HEK293 (cell line): ENCODE data around the gene TPGS2.

Source experiments
- CTCF ChIA-PET: fragments of 350-600 bp; formaldehyde crosslinking; extraction: SDS; loops from one replicate; lab custom pipeline; 2021; ENCODE audit warnings: antibody characterized with exemption; lab: Yijun Ruan, JAX
- POLR2A ChIA-PET: fragments of 300-600 bp; formaldehyde crosslinking; extraction: SDS; loops from one replicate; lab custom pipeline; 2020; ENCODE audit warnings: antibody characterized with exemption, inconsistent platforms; lab: Yijun Ruan, JAX
- H3K27ac ChIP-seq: fragments of 200-500 bp; sonication (Bioruptor generic); 2 replicates; pipeline ENCODE4 v1.5.1; 2014; ENCODE audit warnings: low read depth, low read length, control low read depth, inconsistent platforms; ENCODE audit errors: extremely low read depth
- H3K36me3 ChIP-seq, 2 experiments: fragments of 200-500 bp in 1 of 2; sonication (Bioruptor generic) in 1 of 2; 1 replicate in 1 of 2; 2 replicates in 1 of 2; pipeline ENCODE4 v1.5.1; 2014 to 2017; ENCODE audit warnings: inconsistent platforms in 2 of 2, low read length in 2 of 2; ENCODE audit not compliant: control insufficient read depth in 2 of 2, insufficient read depth in 1 of 2
- H3K4me1 ChIP-seq: fragments of 200-500 bp; sonication (Bioruptor generic); 2 replicates; pipeline ENCODE4 v1.5.1; 2014; ENCODE audit warnings: mild to moderate bottlenecking, low read length, inconsistent platforms; ENCODE audit not compliant: control insufficient read depth, insufficient read depth
- H3K4me3 ChIP-seq: 2 replicates; pipeline ENCODE4 v1.5.1; 2011; ENCODE audit warnings: low read depth, mild to moderate bottlenecking, control low read depth, low read length, moderate library complexity
- H3K9me3 ChIP-seq: fragments of 200-500 bp; sonication (Bioruptor generic); 2 replicates; pipeline ENCODE4 v1.5.1; 2014; ENCODE audit warnings: low read depth, low read length, inconsistent platforms; ENCODE audit not compliant: control insufficient read depth, insufficient read depth
- KLF1 ChIP-seq: fragments of 450-650 bp; formaldehyde crosslinking; IDR thresholded peaks from 2 replicates; pipeline ENCODE4 v1.5.1; 2016; ENCODE audit warnings: missing biosample characterization, missing genetic modification characterization
- PATZ1 ChIP-seq: fragments of 450-650 bp; formaldehyde crosslinking; IDR thresholded peaks from 2 replicates; pipeline ENCODE4 v1.5.1; 2016; ENCODE audit warnings: missing biosample characterization, missing genetic modification characterization
- ZFHX2 ChIP-seq: fragments of 450-650 bp; formaldehyde crosslinking; conservative IDR thresholded peaks from 2 replicates; pipeline ENCODE4 v1.5.1; 2016; ENCODE audit warnings: missing biosample characterization, missing genetic modification characterization
- ZFP41 ChIP-seq: fragments of 450-650 bp; formaldehyde crosslinking; IDR thresholded peaks from 2 replicates; pipeline ENCODE4 v1.5.1; 2016; ENCODE audit warnings: missing biosample characterization, missing genetic modification characterization, borderline replicate concordance
- ZNF175 ChIP-seq: fragments of 450-650 bp; formaldehyde crosslinking; IDR thresholded peaks from 2 replicates; pipeline ENCODE4 v1.5.1; 2016; ENCODE audit warnings: missing biosample characterization, missing genetic modification characterization
- ZNF18 ChIP-seq: fragments of 450-650 bp; formaldehyde crosslinking; IDR thresholded peaks from 2 replicates; pipeline ENCODE4 v1.5.1; 2016; ENCODE audit warnings: missing biosample characterization, missing genetic modification characterization
- ZNF239 ChIP-seq: fragments of 450-650 bp; formaldehyde crosslinking; IDR thresholded peaks from 2 replicates; pipeline ENCODE4 v1.5.1; 2016; ENCODE audit warnings: missing biosample characterization, missing genetic modification characterization
- ZNF24 ChIP-seq: fragments of 450-650 bp; formaldehyde crosslinking; IDR thresholded peaks from 2 replicates; pipeline ENCODE4 v1.5.1; 2016; ENCODE audit warnings: missing biosample characterization, missing genetic modification characterization
- ZNF639 ChIP-seq: fragments of 450-650 bp; formaldehyde crosslinking; IDR thresholded peaks from 2 replicates; pipeline ENCODE4 v1.5.1; 2016; ENCODE audit warnings: missing biosample characterization, missing genetic modification characterization
- ZNF76 ChIP-seq: fragments of 450-650 bp; formaldehyde crosslinking; IDR thresholded peaks from 2 replicates; pipeline ENCODE4; 2016; ENCODE audit warnings: low read depth, missing biosample characterization, missing genetic modification characterization, borderline replicate concordance
- ZNF768 ChIP-seq: fragments of 450-650 bp; formaldehyde crosslinking; IDR thresholded peaks from 2 replicates; pipeline ENCODE4 v1.5.1; 2018; ENCODE audit warnings: missing biosample characterization, mild to moderate bottlenecking, missing genetic modification characterization
- TF ChIP-seq, protein P1 (sequence below): fragments of 450-650 bp; formaldehyde crosslinking; IDR thresholded peaks from 2 replicates; pipeline ENCODE4 v1.5.1; 2016; ENCODE audit warnings: missing biosample characterization, missing genetic modification characterization
- TF ChIP-seq, protein P2 (sequence below): fragments of 450-650 bp; formaldehyde crosslinking; IDR thresholded peaks from 2 replicates; pipeline ENCODE4 v1.5.1; 2016; ENCODE audit warnings: missing biosample characterization, missing genetic modification characterization
- TF ChIP-seq, protein P3 (sequence below): fragments of 450-650 bp; formaldehyde crosslinking; IDR thresholded peaks from 2 replicates; pipeline ENCODE4 v1.5.1; 2016; ENCODE audit warnings: missing biosample characterization, missing genetic modification characterization

Gene TPGS2

GRCh38 chr18:36843199-36843598 is 14.4 kb upstream of the TPGS2 start:
- ChIA-PET POLR2A (no interaction called here), CTCF (interaction anchor here (1.2 kb wide), 1 partner anchor 20 kb away, joined by 5 read pairs; no protein-coding TSS in a partner anchor)
- TF ChIP-seq PATZ1 (tag by site-specific recombination) = no peak
- no peak for TF ChIP-seq ZNF639 (tag by site-specific recombination)
- TF ChIP-seq, protein P1, sequence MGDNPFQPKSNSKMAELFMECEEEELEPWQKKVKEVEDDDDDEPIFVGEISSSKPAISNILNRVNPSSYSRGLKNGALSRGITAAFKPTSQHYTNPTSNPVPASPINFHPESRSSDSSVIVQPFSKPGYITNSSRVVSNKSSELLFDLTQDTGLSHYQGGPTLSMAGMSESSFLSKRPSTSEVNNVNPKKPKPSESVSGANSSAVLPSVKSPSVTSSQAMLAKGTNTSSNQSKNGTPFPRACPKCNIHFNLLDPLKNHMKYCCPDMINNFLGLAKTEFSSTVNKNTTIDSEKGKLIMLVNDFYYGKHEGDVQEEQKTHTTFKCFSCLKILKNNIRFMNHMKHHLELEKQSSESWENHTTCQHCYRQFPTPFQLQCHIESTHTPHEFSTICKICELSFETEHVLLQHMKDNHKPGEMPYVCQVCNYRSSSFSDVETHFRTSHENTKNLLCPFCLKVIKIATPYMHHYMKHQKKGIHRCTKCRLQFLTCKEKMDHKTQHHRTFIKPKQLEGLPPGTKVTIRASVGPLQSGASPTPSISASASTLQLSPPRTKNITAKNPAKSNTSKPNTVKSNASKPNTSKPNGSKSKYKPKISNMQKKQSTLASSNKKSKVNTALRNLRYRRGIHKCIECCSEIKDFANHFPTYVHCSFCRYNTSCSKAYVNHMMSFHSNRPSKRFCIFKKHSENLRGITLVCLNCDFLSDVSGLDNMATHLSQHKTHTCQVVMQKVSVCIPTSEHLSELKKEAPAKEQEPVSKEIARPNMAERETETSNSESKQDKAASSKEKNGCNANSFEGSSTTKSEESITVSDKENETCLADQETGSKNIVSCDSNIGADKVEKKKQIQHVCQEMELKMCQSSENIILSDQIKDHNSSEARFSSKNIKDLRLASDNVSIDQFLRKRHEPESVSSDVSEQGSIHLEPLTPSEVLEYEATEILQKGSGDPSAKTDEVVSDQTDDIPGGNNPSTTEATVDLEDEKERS (tag by site-specific recombination) = no peak
- TF ChIP-seq ZNF175 = no peak
- no peak for TF ChIP-seq ZNF239 (tag by site-specific recombination)
- TF ChIP-seq ZNF768 (tag by site-specific recombination) = no peak
- TF ChIP-seq, protein P2, sequence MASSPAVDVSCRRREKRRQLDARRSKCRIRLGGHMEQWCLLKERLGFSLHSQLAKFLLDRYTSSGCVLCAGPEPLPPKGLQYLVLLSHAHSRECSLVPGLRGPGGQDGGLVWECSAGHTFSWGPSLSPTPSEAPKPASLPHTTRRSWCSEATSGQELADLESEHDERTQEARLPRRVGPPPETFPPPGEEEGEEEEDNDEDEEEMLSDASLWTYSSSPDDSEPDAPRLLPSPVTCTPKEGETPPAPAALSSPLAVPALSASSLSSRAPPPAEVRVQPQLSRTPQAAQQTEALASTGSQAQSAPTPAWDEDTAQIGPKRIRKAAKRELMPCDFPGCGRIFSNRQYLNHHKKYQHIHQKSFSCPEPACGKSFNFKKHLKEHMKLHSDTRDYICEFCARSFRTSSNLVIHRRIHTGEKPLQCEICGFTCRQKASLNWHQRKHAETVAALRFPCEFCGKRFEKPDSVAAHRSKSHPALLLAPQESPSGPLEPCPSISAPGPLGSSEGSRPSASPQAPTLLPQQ (tag by site-specific recombination) = no peak
- TF ChIP-seq KLF1 (tag by site-specific recombination) = no peak
- TF ChIP-seq ZNF24 (tag by site-specific recombination) = no peak
- TF ChIP-seq ZFHX2 = no peak
- TF ChIP-seq, protein P3, sequence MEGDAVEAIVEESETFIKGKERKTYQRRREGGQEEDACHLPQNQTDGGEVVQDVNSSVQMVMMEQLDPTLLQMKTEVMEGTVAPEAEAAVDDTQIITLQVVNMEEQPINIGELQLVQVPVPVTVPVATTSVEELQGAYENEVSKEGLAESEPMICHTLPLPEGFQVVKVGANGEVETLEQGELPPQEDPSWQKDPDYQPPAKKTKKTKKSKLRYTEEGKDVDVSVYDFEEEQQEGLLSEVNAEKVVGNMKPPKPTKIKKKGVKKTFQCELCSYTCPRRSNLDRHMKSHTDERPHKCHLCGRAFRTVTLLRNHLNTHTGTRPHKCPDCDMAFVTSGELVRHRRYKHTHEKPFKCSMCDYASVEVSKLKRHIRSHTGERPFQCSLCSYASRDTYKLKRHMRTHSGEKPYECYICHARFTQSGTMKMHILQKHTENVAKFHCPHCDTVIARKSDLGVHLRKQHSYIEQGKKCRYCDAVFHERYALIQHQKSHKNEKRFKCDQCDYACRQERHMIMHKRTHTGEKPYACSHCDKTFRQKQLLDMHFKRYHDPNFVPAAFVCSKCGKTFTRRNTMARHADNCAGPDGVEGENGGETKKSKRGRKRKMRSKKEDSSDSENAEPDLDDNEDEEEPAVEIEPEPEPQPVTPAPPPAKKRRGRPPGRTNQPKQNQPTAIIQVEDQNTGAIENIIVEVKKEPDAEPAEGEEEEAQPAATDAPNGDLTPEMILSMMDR = no peak
- no peak for TF ChIP-seq ZFP41 (tag by site-specific recombination)
- no peak for TF ChIP-seq ZNF18 (tag by site-specific recombination)
- TF ChIP-seq ZNF76 (tag by site-specific recombination) = no peak
- Histone ChIP-seq H3K4me3 (no peak overlapping the region), H3K36me3 (peaks cover 0 to 7% of the 10 kb centered on the region in 2 experiments; a peak in 1 of 3 replicates), H3K4me1 (no peaks in the 10 kb centered on the region), H3K27ac (no peak overlapping the region), H3K9me3 (no peaks in the 10 kb centered on the region)
